H9 (cell line): ENCODE data around the gene TSEN15. TPM values are rescaled to one million over a fixed set of nuclear protein-coding genes. Genes with fewer than 3 reads are reported as not detected.

ENCODE experiments used
- DNase-seq: peaks from one replicate; pipeline ENCODE4 v3.0.0-alpha.2; 2017
- H2AFZ ChIP-seq: one replicate; pipeline ENCODE4 v1.6.1; 2013; ENCODE audit warnings: mild to moderate bottlenecking, low read length, control low read depth, moderate library complexity
- H2AK5ac ChIP-seq: 2 replicates; pipeline ENCODE4 v1.6.1; 2013; ENCODE audit warnings: low read length, control low read depth, mixed read lengths; ENCODE audit not compliant: insufficient read length
- H2BK120ac ChIP-seq: one replicate; pipeline ENCODE4 v1.6.1; 2013; ENCODE audit warnings: low read depth, mild to moderate bottlenecking, low read length, control low read depth, inconsistent platforms; ENCODE audit not compliant: poor library complexity, severe bottlenecking
- H2BK12ac ChIP-seq: 2 replicates; pipeline ENCODE4 v1.6.1; 2013; ENCODE audit warnings: low read length, control low read depth, mixed read lengths, low read depth; ENCODE audit not compliant: insufficient read length
- H2BK15ac ChIP-seq: 2 replicates; pipeline ENCODE4 v1.6.1; 2013; ENCODE audit warnings: low read depth, low read length, control low read depth
- H2BK20ac ChIP-seq: one replicate; pipeline ENCODE4 v1.6.1; 2013; ENCODE audit warnings: low read depth, mild to moderate bottlenecking, low read length, control low read depth, inconsistent platforms; ENCODE audit not compliant: poor library complexity, severe bottlenecking
- H2BK5ac ChIP-seq: 2 replicates; pipeline ENCODE4 v1.6.1; 2013; ENCODE audit warnings: low read length, control low read depth, mixed read lengths; ENCODE audit not compliant: insufficient read length
- H3K14ac ChIP-seq: 2 replicates; pipeline ENCODE4 v1.6.1; 2013; ENCODE audit warnings: low read length, control low read depth; ENCODE audit not compliant: insufficient read depth
- H3K18ac ChIP-seq: 2 replicates; pipeline ENCODE4 v1.6.1; 2013; ENCODE audit warnings: low read depth, mild to moderate bottlenecking, mixed read lengths, low read length, control low read depth; ENCODE audit not compliant: insufficient read length
- H3K23ac ChIP-seq: 2 replicates; pipeline ENCODE4 v1.6.1; 2013; ENCODE audit warnings: low read length, control low read depth, mixed read lengths, low read depth; ENCODE audit not compliant: insufficient read length
- H3K23me2 ChIP-seq: 2 replicates; pipeline ENCODE4 v1.6.1; 2013; ENCODE audit warnings: low read depth, mild to moderate bottlenecking, mixed read lengths, low read length, control low read depth; ENCODE audit not compliant: insufficient read length, poor library complexity, severe bottlenecking
- H3K27ac ChIP-seq: 2 replicates; pipeline ENCODE4 v1.5.1; 2013; ENCODE audit warnings: low read length, control low read depth, mixed read lengths, low read depth; ENCODE audit not compliant: insufficient read length
- H3K27me3 ChIP-seq: 2 replicates; pipeline ENCODE4 v1.6.1; 2013; ENCODE audit warnings: low read length, control low read depth, inconsistent platforms; ENCODE audit not compliant: insufficient read depth
- H3K4ac ChIP-seq: 2 replicates; pipeline ENCODE4 v1.6.1; 2013; ENCODE audit warnings: low read depth, mild to moderate bottlenecking, control low read depth, inconsistent platforms, low read length, moderate library complexity
- H3K4me1 ChIP-seq: 2 replicates; pipeline ENCODE4 v1.6.1; 2013; ENCODE audit warnings: low read length, control low read depth, inconsistent platforms; ENCODE audit not compliant: insufficient read depth
- H3K4me2 ChIP-seq: 2 replicates; pipeline ENCODE4 v1.6.1; 2013; ENCODE audit warnings: low read length, control low read depth, mixed read lengths; ENCODE audit not compliant: insufficient read length, insufficient read depth
- H3K56ac ChIP-seq: 2 replicates; pipeline ENCODE4 v1.6.1; 2013; ENCODE audit warnings: low read depth, mild to moderate bottlenecking, mixed read lengths, low read length, control low read depth; ENCODE audit not compliant: insufficient read length
- H3K79me1 ChIP-seq: 2 replicates; pipeline ENCODE4 v1.6.1; 2013; ENCODE audit warnings: low read depth, mild to moderate bottlenecking, moderate library complexity, low read length, control low read depth, inconsistent platforms; ENCODE audit not compliant: insufficient read depth, poor library complexity, severe bottlenecking
- H3K79me2 ChIP-seq: 2 replicates; pipeline ENCODE4 v1.6.1; 2013; ENCODE audit warnings: low read length, control low read depth, inconsistent platforms; ENCODE audit not compliant: insufficient read depth
- H3K9ac ChIP-seq: 2 replicates; pipeline ENCODE4 v1.6.1; 2013; ENCODE audit warnings: low read length, control low read depth, mixed read lengths; ENCODE audit not compliant: insufficient read length; ENCODE audit errors: extremely low read depth
- H3K9me3 ChIP-seq: one replicate; pipeline ENCODE4 v1.6.1; 2013; ENCODE audit warnings: low read depth, low read length, inconsistent platforms; ENCODE audit not compliant: control insufficient read depth
- H3T11ph ChIP-seq: one replicate; pipeline ENCODE4 v1.6.1; 2013; ENCODE audit warnings: mild to moderate bottlenecking, low read length, control low read depth, inconsistent platforms
- H4K20me1 ChIP-seq: one replicate; pipeline ENCODE4 v1.6.1; 2013; ENCODE audit not compliant: control insufficient read depth, insufficient read length, insufficient read depth
- H4K5ac ChIP-seq: 2 replicates; pipeline ENCODE4 v1.6.1; 2013; ENCODE audit warnings: low read depth, mild to moderate bottlenecking, mixed read lengths, low read length, control low read depth; ENCODE audit not compliant: insufficient read length
- H4K8ac ChIP-seq: replicated peaks from 2 replicates; pipeline ENCODE4 v1.6.1; 2013; ENCODE audit warnings: low read length, control low read depth, mixed read lengths, low read depth; ENCODE audit not compliant: insufficient read length
- H4K91ac ChIP-seq: 2 replicates; pipeline ENCODE4 v1.6.1; 2013; ENCODE audit warnings: low read depth, mild to moderate bottlenecking, moderate library complexity, mixed read lengths, low read length, control low read depth; ENCODE audit not compliant: insufficient read length
- H3K27ac Mint-ChIP-seq, 3 experiments: 2 replicates in 2 of 3; 3 replicates in 1 of 3; pipeline ENCODE4 v1.8.0; 2020 to 2021; ENCODE audit warnings: mixed read lengths in 3 of 3, mild to moderate bottlenecking in 1 of 3, moderate library complexity in 1 of 3
- H3K27me3 Mint-ChIP-seq: 2 replicates; pipeline ENCODE4 v1.8.0; 2021; ENCODE audit warnings: low read depth, mild to moderate bottlenecking, moderate library complexity, mixed read lengths
- H3K36me3 Mint-ChIP-seq, 3 experiments: 2 replicates in 2 of 3; 3 replicates in 1 of 3; pipeline ENCODE4 v1.8.0; 2020 to 2021; ENCODE audit warnings: low read depth in 3 of 3, mixed read lengths in 3 of 3; ENCODE audit not compliant: insufficient read depth in 1 of 3
- H3K4me1 Mint-ChIP-seq, 2 experiments: 2 replicates each; pipeline ENCODE4 v1.8.0; 2020; ENCODE audit warnings: mixed read lengths in 2 of 2
- H3K4me3 Mint-ChIP-seq, 2 experiments: 2 replicates in 1 of 2; 3 replicates in 1 of 2; pipeline ENCODE4 v1.8.0; 2020 to 2021; ENCODE audit warnings: mild to moderate bottlenecking in 2 of 2, mixed read lengths in 2 of 2, moderate library complexity in 1 of 2
- H3K9me3 Mint-ChIP-seq, 2 experiments: 2 replicates in 1 of 2; 3 replicates in 1 of 2; pipeline ENCODE4 v1.8.0; 2020; ENCODE audit warnings: mild to moderate bottlenecking in 2 of 2, mixed read lengths in 2 of 2, moderate library complexity in 1 of 2
- WGBS: extraction: QIAGEN DNeasy Blood & Tissue Kit; methylation state at CpG from one replicate; pipeline ENCODE4 v1.1.7; 2013; ENCODE audit warnings: missing lambda C conversion rate, low lambda C conversion rate, mixed read lengths; ENCODE audit not compliant: insufficient read length; ENCODE audit errors: extremely low coverage; 5-methylcytosine and 5-hydroxymethylcytosine counted together
- total RNA-seq: library from RNA; stranded (reverse); gene quantifications from 2 replicates; pipeline ENCODE4 v1.2.1, GENCODE V29; 2021
- TF ChIP-seq, protein P1 (sequence below): fragments of 200-600 bp; sonication (generic); conservative IDR thresholded peaks from 3 replicates; pipeline ENCODE4 v1.8.0; 2021; ENCODE audit warnings: antibody characterized with exemption, mild to moderate bottlenecking

Gene TSEN15
- total RNA-seq, 1 experiment from 2014 or later = 21.9 TPM

DNA sequence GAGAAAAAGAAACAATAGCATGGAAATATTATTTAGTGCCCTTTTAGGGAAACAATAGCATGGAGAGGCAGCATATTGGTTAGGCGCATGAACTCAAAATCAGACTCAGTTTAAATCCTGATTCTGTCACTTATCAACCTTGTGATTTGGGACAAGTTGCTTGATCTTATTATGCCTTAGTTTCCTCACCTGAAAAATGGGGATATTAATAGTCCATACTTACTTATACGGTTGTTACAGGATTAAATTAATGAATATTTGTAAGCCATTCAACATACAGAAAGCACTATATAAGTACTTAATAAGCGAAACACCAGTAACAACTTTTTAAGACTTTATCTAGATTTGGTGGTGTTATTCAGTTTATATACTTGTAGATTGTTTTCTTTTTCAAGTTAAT lies 1.2 kb downstream of the TSEN15 start:
- Mint-ChIP-seq H3K4me3 (peak overlapping the region; percentile 88 to 95; a peak in 3 of 5 replicates), H3K4me1 (peaks cover 42 to 53% of the 10 kb centered on the region in 2 experiments), H3K27me3 (peaks cover 3% of the 10 kb centered on the region), H3K9me3 (no peaks in the 10 kb centered on the region; a peak in 2 of 5 replicates), H3K36me3 (peaks cover 7 to 20% (median 10%) of the 10 kb centered on the region in 3 experiments), H3K27ac (no peak overlapping the region)
- Histone ChIP-seq H3K27ac (no peak overlapping the region), H3K9ac (no peak overlapping the region), H3K79me1 (no peaks in the 10 kb centered on the region), H3K14ac (no peak overlapping the region), H3K4ac (no peak overlapping the region), H3K79me2 (no peaks in the 10 kb centered on the region), H4K5ac (no peak overlapping the region), H3K27me3 (no peaks in the 10 kb centered on the region), H3T11ph (no peak overlapping the region), H2AFZ (no peak overlapping the region), H3K4me2 (peak overlapping the region; percentile 67), H4K8ac (no peak overlapping the region), H3K56ac (no peak overlapping the region), H2BK20ac (no peak overlapping the region), H4K91ac (no peak overlapping the region), H2BK120ac (no peak overlapping the region), H2BK12ac (no peak overlapping the region), H3K4me1 (peaks cover 3% of the 10 kb centered on the region; the same call in 1 of the 2 replicates), H3K18ac (no peak overlapping the region), H2BK5ac (no peak overlapping the region), H3K9me3 (no peaks in the 10 kb centered on the region), H3K23ac (no peak overlapping the region), H2AK5ac (no peak overlapping the region), H3K23me2 (peaks cover 4% of the 10 kb centered on the region), H4K20me1 (no peaks in the 10 kb centered on the region), H2BK15ac (no peak overlapping the region)
- WGBS = no CpG with 5 or more reads among the region's 3 CpGs
- TF ChIP-seq, protein P1, sequence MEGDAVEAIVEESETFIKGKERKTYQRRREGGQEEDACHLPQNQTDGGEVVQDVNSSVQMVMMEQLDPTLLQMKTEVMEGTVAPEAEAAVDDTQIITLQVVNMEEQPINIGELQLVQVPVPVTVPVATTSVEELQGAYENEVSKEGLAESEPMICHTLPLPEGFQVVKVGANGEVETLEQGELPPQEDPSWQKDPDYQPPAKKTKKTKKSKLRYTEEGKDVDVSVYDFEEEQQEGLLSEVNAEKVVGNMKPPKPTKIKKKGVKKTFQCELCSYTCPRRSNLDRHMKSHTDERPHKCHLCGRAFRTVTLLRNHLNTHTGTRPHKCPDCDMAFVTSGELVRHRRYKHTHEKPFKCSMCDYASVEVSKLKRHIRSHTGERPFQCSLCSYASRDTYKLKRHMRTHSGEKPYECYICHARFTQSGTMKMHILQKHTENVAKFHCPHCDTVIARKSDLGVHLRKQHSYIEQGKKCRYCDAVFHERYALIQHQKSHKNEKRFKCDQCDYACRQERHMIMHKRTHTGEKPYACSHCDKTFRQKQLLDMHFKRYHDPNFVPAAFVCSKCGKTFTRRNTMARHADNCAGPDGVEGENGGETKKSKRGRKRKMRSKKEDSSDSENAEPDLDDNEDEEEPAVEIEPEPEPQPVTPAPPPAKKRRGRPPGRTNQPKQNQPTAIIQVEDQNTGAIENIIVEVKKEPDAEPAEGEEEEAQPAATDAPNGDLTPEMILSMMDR = no peak
- no peak for DNase-seq
